SK-N-SH (cell line): ENCODE results near the gene NHS. TPM values are rescaled to one million over a fixed set of nuclear protein-coding genes. Genes with fewer than 3 reads are reported as not detected.

ENCODE experiments used
- CTCF ChIA-PET: fragments of 300-600, 350-600 bp; formaldehyde crosslinking; extraction: SDS; loops from one replicate; lab custom pipeline; 2021; lab: Yijun Ruan, JAX
- POLR2A ChIA-PET: fragments of 350-600 bp; sonication (Branson Sonifier 250); formaldehyde crosslinking; extraction: SDS; loops from one replicate; lab custom pipeline; 2020; ENCODE audit warnings: antibody characterized with exemption, inconsistent platforms; lab: Yijun Ruan, JAX
- DNase-seq: peaks from one replicate; pipeline ENCODE4 v3.0.0; 2012
- H2AFZ ChIP-seq: fragments of 200-600 bp; sonication (generic); 2 replicates; pipeline ENCODE4 v1.8.1; 2016; ENCODE audit warnings: antibody characterized with exemption, mild to moderate bottlenecking, low read depth
- H3F3A ChIP-seq: fragments of 200-600 bp; sonication (generic); replicated peaks from 2 replicates; pipeline ENCODE3; 2016; ENCODE audit warnings: antibody characterized with exemption, mild to moderate bottlenecking; ENCODE audit not compliant: insufficient read depth
- H3K27ac ChIP-seq, 2 experiments: fragments of 200-500 bp in 1 of 2; fragments of 200-600 bp in 1 of 2; sonication (Bioruptor generic) in 1 of 2; sonication (generic), shearing (Covaris generic) in 1 of 2; 2 replicates each; pipeline versions ENCODE4 v1.5.1 to v1.6.1; 2014 to 2016; ENCODE audit warnings: low read depth in 2 of 2, inconsistent platforms in 1 of 2, low read length in 1 of 2, mild to moderate bottlenecking in 1 of 2, mixed read lengths in 1 of 2
- H3K27me3 ChIP-seq: fragments of 200-600 bp; sonication (generic), shearing (Covaris generic); 2 replicates; pipeline ENCODE4 v1.6.1; 2016; ENCODE audit warnings: mixed run types; ENCODE audit not compliant: insufficient read depth
- H3K36me3 ChIP-seq, 2 experiments: fragments of 200-500 bp in 1 of 2; fragments of 200-600 bp in 1 of 2; sonication (Bioruptor generic) in 1 of 2; sonication (generic) in 1 of 2; replicated peaks in 1 of 2; 2 replicates each; pipeline versions ENCODE3 to v1.5.1; 2014 to 2016; ENCODE audit warnings: low read length in 1 of 2, mild to moderate bottlenecking in 1 of 2; ENCODE audit not compliant: insufficient read depth in 2 of 2, control insufficient read depth in 1 of 2
- H3K4me1 ChIP-seq, 2 experiments: fragments of 200-500 bp in 1 of 2; fragments of 200-600 bp in 1 of 2; sonication (Bioruptor generic) in 1 of 2; sonication (generic), shearing (Covaris generic) in 1 of 2; 2 replicates each; pipeline versions ENCODE4 v1.5.1 to v1.6.1; 2014 to 2016; ENCODE audit warnings: low read depth in 1 of 2, low read length in 1 of 2, mixed run types in 1 of 2; ENCODE audit not compliant: insufficient read depth in 2 of 2, control insufficient read depth in 1 of 2
- H3K4me2 ChIP-seq: fragments of 200-600 bp; sonication (generic), shearing (Covaris generic); 2 replicates; pipeline ENCODE4 v1.6.1; 2017; ENCODE audit warnings: mixed run types
- H3K4me3 ChIP-seq, 2 experiments: fragments of 200-500 bp in 1 of 2; fragments of 200-600 bp in 1 of 2; sonication (Bioruptor generic) in 1 of 2; sonication (generic), shearing (Covaris generic) in 1 of 2; 2 replicates each; pipeline versions ENCODE4 v1.5.1 to v1.8.1; 2014 to 2016; ENCODE audit warnings: low read depth in 2 of 2, inconsistent platforms in 1 of 2, low read length in 1 of 2, mild to moderate bottlenecking in 1 of 2, mixed read lengths in 1 of 2, moderate library complexity in 1 of 2
- H3K79me2 ChIP-seq: fragments of 200-600 bp; sonication (generic); 2 replicates; pipeline ENCODE4 v1.8.1; 2017; ENCODE audit warnings: mild to moderate bottlenecking; ENCODE audit not compliant: insufficient read depth
- H3K9ac ChIP-seq: fragments of 200-600 bp; sonication (generic); 2 replicates; pipeline ENCODE4 v1.6.1; 2017; ENCODE audit warnings: mixed run types
- H3K9me2 ChIP-seq: fragments of 200-600 bp; sonication (generic); 2 replicates; pipeline ENCODE4 v1.6.1; 2017; ENCODE audit warnings: mixed run types
- H3K9me3 ChIP-seq: fragments of 200-600 bp; sonication (generic); 2 replicates; pipeline ENCODE4 v1.6.1; 2017; ENCODE audit warnings: mixed run types, mild to moderate bottlenecking, moderate library complexity
- H4K20me1 ChIP-seq: fragments of 200-600 bp; sonication (generic); 2 replicates; pipeline ENCODE4 v1.6.1; 2017; ENCODE audit warnings: mild to moderate bottlenecking, mixed run types; ENCODE audit not compliant: insufficient read depth
- CHD2 ChIP-seq: fragments of 150-350 bp; IDR thresholded peaks from 2 replicates; pipeline ENCODE4 v1.6.1; 2018; ENCODE audit warnings: low read length; ENCODE audit not compliant: partially characterized antibody
- FOSL2 ChIP-seq: IDR thresholded peaks from 2 replicates; pipeline ENCODE4 v1.4.0; 2012; ENCODE audit warnings: low read depth, mild to moderate bottlenecking, moderate library complexity, borderline replicate concordance
- FOXJ3 ChIP-seq: sonication (generic); formaldehyde crosslinking; IDR thresholded peaks from 2 replicates; pipeline ENCODE4 v1.5.1; 2020; ENCODE audit warnings: mild to moderate bottlenecking, missing genetic modification reagents
- FOXM1 ChIP-seq: IDR thresholded peaks from 2 replicates; pipeline ENCODE4 v1.4.0; 2012; ENCODE audit warnings: low read depth, mild to moderate bottlenecking
- GATA2 ChIP-seq: sonication (generic); formaldehyde crosslinking; IDR thresholded peaks from 2 replicates; pipeline ENCODE4 v1.5.0; 2020; ENCODE audit warnings: mild to moderate bottlenecking, missing genetic modification reagents
- MEF2A ChIP-seq: IDR thresholded peaks from 2 replicates; pipeline ENCODE4 v1.4.0; 2012; ENCODE audit warnings: low read depth, borderline replicate concordance
- NRF1 ChIP-seq: IDR thresholded peaks from 2 replicates; pipeline ENCODE4 v1.6.1; 2012; ENCODE audit warnings: low read depth, mild to moderate bottlenecking, low read length
- POLR2AphosphoS5 ChIP-seq: IDR thresholded peaks from 2 replicates; pipeline ENCODE4 v1.6.1; 2012; ENCODE audit warnings: low read depth, low read length
- RAD21 ChIP-seq: IDR thresholded peaks from 2 replicates; pipeline ENCODE4 v1.6.1; 2012; ENCODE audit warnings: mild to moderate bottlenecking, low read length
- RFX5 ChIP-seq: IDR thresholded peaks from 2 replicates; pipeline ENCODE4 v1.6.1; 2012; ENCODE audit warnings: mild to moderate bottlenecking, improper control_type of control experiment, low read length
- SIN3A ChIP-seq: IDR thresholded peaks from 2 replicates; pipeline ENCODE4 v1.6.1; 2012; ENCODE audit warnings: low read depth, mild to moderate bottlenecking, low read length, moderate library complexity, borderline replicate concordance
- TCF12 ChIP-seq: IDR thresholded peaks from 2 replicates; pipeline ENCODE4 v1.4.0; 2012
- TEAD4 ChIP-seq: IDR thresholded peaks from 2 replicates; pipeline ENCODE4 v1.4.0; 2012; ENCODE audit warnings: mild to moderate bottlenecking, borderline replicate concordance; ENCODE audit not compliant: insufficient read depth
- WGBS: methylation state at CpG from one replicate; pipeline ENCODE4 v1.1.6; 2017; ENCODE audit warnings: low lambda C conversion rate; 5-methylcytosine and 5-hydroxymethylcytosine counted together
- polyA plus RNA-seq, 3 experiments: library from polyadenylated mRNA; depleted of rRNA; stranded (reverse); fragments of >200 nt; gene quantifications; 2 replicates each; pipeline ENCODE4 v1.2.3, GENCODE V29; 2012
- TF ChIP-seq, protein P1 (sequence below): IDR thresholded peaks from 2 replicates; pipeline ENCODE4; 2012
- TF ChIP-seq, protein P2 (sequence below): fragments of 150-350 bp; IDR thresholded peaks from 2 replicates; pipeline ENCODE4 v1.6.1; 2017; ENCODE audit warnings: antibody characterized with exemption, low read length, low read depth, borderline replicate concordance
- TF ChIP-seq, protein P3 (sequence below): IDR thresholded peaks from 2 replicates; pipeline ENCODE4 v1.4.0; 2012; ENCODE audit warnings: low read depth
- TF ChIP-seq, protein P4 (sequence below): IDR thresholded peaks from 2 replicates; pipeline ENCODE4 v1.4.0; 2012; ENCODE audit warnings: low read depth, borderline replicate concordance

The NHS gene
- polyA plus RNA-seq, 1 of the 3 experiments (the other 2 are of a cell fraction): 1.0 TPM

DNA sequence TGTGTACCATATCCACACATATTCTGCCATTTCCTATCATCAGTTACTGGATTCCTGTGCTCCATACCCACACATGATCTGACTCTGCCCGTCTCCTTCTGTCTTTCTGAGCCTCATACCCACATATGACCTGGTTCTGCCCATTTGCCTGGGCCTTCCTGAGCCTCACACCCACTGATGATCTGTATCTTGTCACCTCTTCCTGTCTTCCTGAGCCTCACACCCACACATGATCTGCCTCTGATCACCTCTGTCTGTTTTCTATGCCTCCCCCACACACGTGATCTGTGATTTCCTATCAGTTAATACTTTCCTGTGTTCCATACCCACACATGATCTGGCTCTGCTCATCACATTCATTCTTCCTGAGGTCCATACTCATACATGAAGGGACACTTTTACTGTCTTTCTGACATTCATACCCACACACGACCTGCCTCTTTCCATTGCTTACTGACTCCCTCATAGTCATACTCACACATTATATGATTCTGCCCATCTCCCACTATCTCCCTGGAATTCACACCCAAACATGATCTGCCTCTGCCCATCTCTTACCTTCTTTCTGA lies 394.8 kb downstream of the NHS start:
- no peaks in the 10 kb centered on the region for H3K79me2 ChIP-seq
- no peak overlapping the region for H2AFZ ChIP-seq
- no peaks in the 10 kb centered on the region for H3K36me3 ChIP-seq
- no peak overlapping the region for H3K9ac ChIP-seq
- no peak overlapping the region for H3K4me3 ChIP-seq
- H3K9me2 ChIP-seq: no peaks in the 10 kb centered on the region
- whole genome bisulfite sequencing: 7% methylated on average over 3 of the region's 3 CpGs
- H3K27me3 ChIP-seq: peaks cover 5% of the 10 kb centered on the region; the same call in 1 of the 2 replicates
- no peak overlapping the region for H3K27ac ChIP-seq
- no peak for TF ChIP-seq RFX5
- no peak for TF ChIP-seq NRF1
- TF ChIP-seq TEAD4: no peak
- DNase-seq: no peak
- H4K20me1 ChIP-seq: no peaks in the 10 kb centered on the region
- no peaks in the 10 kb centered on the region for H3F3A ChIP-seq
- ChIA-PET POLR2A (no interaction called here), CTCF (no interaction called here)
- H3K9me3 ChIP-seq: no peaks in the 10 kb centered on the region
- no peak overlapping the region for H3K4me2 ChIP-seq
- H3K4me1 ChIP-seq: no peaks in the 10 kb centered on the region

DNA sequence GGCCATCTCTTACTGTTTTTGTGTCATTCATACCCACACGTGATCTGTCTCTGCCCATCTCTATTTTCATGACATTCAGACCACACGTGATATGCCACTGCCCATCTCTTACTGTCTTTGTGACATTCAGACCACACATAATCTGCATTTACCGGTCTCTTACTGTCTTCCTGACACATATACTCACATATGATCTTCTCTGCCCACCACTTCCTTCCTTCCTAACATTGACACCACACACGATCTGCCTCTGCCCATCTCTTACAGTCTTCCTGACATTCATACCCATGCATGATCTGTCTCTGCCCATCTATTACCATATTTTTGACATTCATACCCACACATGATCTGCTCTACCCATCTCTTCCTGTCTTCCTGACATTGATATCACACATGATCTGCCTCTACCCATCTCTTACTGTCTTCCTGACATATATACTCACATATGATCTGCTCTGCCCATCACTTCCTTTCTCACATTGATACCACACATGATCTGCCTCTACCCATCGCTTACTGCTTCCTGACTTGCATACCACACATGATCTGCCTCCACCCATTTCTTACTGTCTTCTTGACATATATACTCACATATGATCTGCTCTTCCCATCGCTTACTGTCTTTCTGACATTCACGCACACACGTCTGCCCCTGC lies 398.3 kb downstream of the NHS start:
- no peak overlapping the region for H3K4me3 ChIP-seq
- no peaks in the 10 kb centered on the region for H3K9me3 ChIP-seq
- DNase-seq: no peak
- 37% methylated on average over 8 of the region's 8 CpGs for WGBS
- H3K36me3 ChIP-seq: no peaks in the 10 kb centered on the region
- H3K4me1 ChIP-seq: no peaks in the 10 kb centered on the region
- TF ChIP-seq, protein P1, sequence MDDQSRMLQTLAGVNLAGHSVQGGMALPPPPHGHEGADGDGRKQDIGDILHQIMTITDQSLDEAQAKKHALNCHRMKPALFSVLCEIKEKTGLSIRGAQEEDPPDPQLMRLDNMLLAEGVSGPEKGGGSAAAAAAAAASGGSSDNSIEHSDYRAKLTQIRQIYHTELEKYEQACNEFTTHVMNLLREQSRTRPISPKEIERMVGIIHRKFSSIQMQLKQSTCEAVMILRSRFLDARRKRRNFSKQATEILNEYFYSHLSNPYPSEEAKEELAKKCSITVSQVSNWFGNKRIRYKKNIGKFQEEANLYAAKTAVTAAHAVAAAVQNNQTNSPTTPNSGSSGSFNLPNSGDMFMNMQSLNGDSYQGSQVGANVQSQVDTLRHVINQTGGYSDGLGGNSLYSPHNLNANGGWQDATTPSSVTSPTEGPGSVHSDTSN: no peak
- TF ChIP-seq GATA2 (CRISPR knock-in tag) (no peak), FOSL2 (no peak), FOXJ3 (CRISPR knock-in tag) (no peak), MEF2A (no peak), CHD2 (no peak), RAD21 (no peak), RFX5 (no peak), TCF12 (no peak), NRF1 (no peak), SIN3A (no peak), FOXM1 (no peak), POLR2AphosphoS5 (no peak)
- TF ChIP-seq, protein P2, sequence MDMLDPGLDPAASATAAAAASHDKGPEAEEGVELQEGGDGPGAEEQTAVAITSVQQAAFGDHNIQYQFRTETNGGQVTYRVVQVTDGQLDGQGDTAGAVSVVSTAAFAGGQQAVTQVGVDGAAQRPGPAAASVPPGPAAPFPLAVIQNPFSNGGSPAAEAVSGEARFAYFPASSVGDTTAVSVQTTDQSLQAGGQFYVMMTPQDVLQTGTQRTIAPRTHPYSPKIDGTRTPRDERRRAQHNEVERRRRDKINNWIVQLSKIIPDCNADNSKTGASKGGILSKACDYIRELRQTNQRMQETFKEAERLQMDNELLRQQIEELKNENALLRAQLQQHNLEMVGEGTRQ: no peak
- TF ChIP-seq, protein P3, sequence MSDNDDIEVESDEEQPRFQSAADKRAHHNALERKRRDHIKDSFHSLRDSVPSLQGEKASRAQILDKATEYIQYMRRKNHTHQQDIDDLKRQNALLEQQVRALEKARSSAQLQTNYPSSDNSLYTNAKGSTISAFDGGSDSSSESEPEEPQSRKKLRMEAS: no peak
- TF ChIP-seq, protein P4, sequence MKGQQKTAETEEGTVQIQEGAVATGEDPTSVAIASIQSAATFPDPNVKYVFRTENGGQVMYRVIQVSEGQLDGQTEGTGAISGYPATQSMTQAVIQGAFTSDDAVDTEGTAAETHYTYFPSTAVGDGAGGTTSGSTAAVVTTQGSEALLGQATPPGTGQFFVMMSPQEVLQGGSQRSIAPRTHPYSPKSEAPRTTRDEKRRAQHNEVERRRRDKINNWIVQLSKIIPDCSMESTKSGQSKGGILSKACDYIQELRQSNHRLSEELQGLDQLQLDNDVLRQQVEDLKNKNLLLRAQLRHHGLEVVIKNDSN: no peak
- no peaks in the 10 kb centered on the region for H3K79me2 ChIP-seq
- CTCF ChIA-PET: no interaction called here
- no peak overlapping the region for H3K27ac ChIP-seq
- POLR2A ChIA-PET: no interaction called here
- H3F3A ChIP-seq: no peaks in the 10 kb centered on the region
- no peaks in the 10 kb centered on the region for H4K20me1 ChIP-seq
- no peak overlapping the region for H2AFZ ChIP-seq
- H3K27me3 ChIP-seq: 0 out of 2 replicates have a peak, but pooled peaks cover 5% of the 10 kb centered on the region
- H3K9ac ChIP-seq: no peak overlapping the region
- H3K9me2 ChIP-seq: no peaks in the 10 kb centered on the region
- H3K4me2 ChIP-seq: no peak overlapping the region
